Measurements from ENCODE around the gene MRPL42. TPM values are rescaled to one million over a fixed set of nuclear protein-coding genes. Genes with fewer than 3 reads are reported as not detected.
"Not testable (repeated sequence)": the region's sequence is repeated elsewhere in the genome, so short reads cannot be mapped to it uniquely, and the experiment has no call there.

MRPL42 gene
- total RNA-seq, 1 experiment from 2014 or later = 61.0 TPM

DNA sequence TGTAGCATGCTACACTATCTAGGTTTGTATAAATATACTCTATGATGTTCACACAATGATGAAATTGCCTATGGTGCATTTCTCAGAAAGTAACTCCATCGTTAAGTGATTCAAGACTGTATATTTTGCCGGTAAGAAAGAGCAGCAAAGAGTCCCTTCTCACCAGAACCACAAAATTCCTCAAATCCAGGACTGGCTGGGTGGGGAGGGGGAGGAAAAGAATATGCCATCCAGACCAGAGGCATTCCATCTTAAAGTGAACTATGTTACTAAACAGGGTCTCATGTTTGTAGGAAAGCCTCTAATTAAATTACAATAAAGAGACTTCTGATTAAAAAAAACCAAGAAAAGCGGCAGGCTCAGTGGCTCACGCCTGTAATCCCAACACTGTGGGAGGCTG is 37.0 kb upstream of the MRPL42 start:
- H3K27ac ChIP-seq = no peak overlapping the region
- no peak overlapping the region for H3K4me3 ChIP-seq
- BruUV-seq (replicated peaks) = no TSS peak

GRCh38 chr12:93432031-93432430 is 35.3 kb upstream of the MRPL42 start:
- H3K36me3 ChIP-seq (ENCODE audit: low read depth); H3K27ac ChIP-seq; H2AFZ ChIP-seq; H3K9me2 ChIP-seq (ENCODE audit: insufficient read depth); H3F3A ChIP-seq (ENCODE audit: insufficient read depth, low read depth); H3K4me3 ChIP-seq; POLR2A ChIA-PET (ENCODE audit: unreplicated experiment); BruUV-seq (replicated peaks); intact Hi-C loops (cut with micrococcal nuclease; ENCODE audit: unreplicated experiment); H3K27me3 ChIP-seq (ENCODE audit: insufficient read depth, low read depth); H3K4me1 ChIP-seq (replicated peaks; ENCODE audit: insufficient read depth); CTCF ChIA-PET; DNase-seq; H3K4me2 ChIP-seq; H3K9me3 ChIP-seq (ENCODE audit: insufficient read depth, low read depth): not testable (repeated sequence)
- Histone ChIP-seq H4K20me1 (ENCODE audit: insufficient read depth) (peaks cover 90% of the 10 kb centered on the region), H3K79me2 (ENCODE audit: low read depth) (peaks cover 97% of the 10 kb centered on the region)

More for the DNA sequence above, 37.0 kb upstream of the MRPL42 start:
- CTCF ChIA-PET = interaction anchor here (0.6 kb wide), 1 partner anchor 72 kb away, joined by 3 read pairs; no protein-coding TSS in a partner anchor
- no peaks in the 10 kb centered on the region for H3K36me3 ChIP-seq (ENCODE audit: low read depth)
- peaks cover 5% of the 10 kb centered on the region; the same call in 1 of the 2 replicates for H3F3A ChIP-seq (ENCODE audit: insufficient read depth, low read depth)
- H3K4me1 ChIP-seq (replicated peaks; ENCODE audit: insufficient read depth) = no peaks in the 10 kb centered on the region; the same call in 1 of the 2 replicates
- intact Hi-C loops (cut with micrococcal nuclease; ENCODE audit: unreplicated experiment) = no loop called here
- peaks cover 97% of the 10 kb centered on the region for H3K79me2 ChIP-seq (ENCODE audit: low read depth)
- POLR2A ChIA-PET (ENCODE audit: unreplicated experiment) = no interaction called here
- H3K9me3 ChIP-seq (ENCODE audit: insufficient read depth, low read depth) = no peaks in the 10 kb centered on the region
- H3K27me3 ChIP-seq (ENCODE audit: insufficient read depth, low read depth) = no peaks in the 10 kb centered on the region
- TF ChIP-seq EZH2 (IDR thresholded peaks at IDR 0.05; ENCODE audit: low read depth) = no peak
- TF ChIP-seq, protein P1, sequence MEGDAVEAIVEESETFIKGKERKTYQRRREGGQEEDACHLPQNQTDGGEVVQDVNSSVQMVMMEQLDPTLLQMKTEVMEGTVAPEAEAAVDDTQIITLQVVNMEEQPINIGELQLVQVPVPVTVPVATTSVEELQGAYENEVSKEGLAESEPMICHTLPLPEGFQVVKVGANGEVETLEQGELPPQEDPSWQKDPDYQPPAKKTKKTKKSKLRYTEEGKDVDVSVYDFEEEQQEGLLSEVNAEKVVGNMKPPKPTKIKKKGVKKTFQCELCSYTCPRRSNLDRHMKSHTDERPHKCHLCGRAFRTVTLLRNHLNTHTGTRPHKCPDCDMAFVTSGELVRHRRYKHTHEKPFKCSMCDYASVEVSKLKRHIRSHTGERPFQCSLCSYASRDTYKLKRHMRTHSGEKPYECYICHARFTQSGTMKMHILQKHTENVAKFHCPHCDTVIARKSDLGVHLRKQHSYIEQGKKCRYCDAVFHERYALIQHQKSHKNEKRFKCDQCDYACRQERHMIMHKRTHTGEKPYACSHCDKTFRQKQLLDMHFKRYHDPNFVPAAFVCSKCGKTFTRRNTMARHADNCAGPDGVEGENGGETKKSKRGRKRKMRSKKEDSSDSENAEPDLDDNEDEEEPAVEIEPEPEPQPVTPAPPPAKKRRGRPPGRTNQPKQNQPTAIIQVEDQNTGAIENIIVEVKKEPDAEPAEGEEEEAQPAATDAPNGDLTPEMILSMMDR (conservative IDR thresholded peaks at IDR 0.05) = no peak
- DNase-seq = no peak
- no peaks in the 10 kb centered on the region for H3K9me2 ChIP-seq (ENCODE audit: insufficient read depth)
- H4K20me1 ChIP-seq (ENCODE audit: insufficient read depth) = peaks cover 92% of the 10 kb centered on the region
- H2AFZ ChIP-seq = no peak overlapping the region
- H3K4me2 ChIP-seq = no peak overlapping the region

GRCh38 chr12:93434256-93434865 is 33.0 kb upstream of the MRPL42 start:
- Histone ChIP-seq H3K9me3 (ENCODE audit: insufficient read depth, low read depth) (no peaks in the 10 kb centered on the region), H3K27ac (no peak overlapping the region), H3K4me1 (replicated peaks; ENCODE audit: insufficient read depth) (peaks cover 9% of the 10 kb centered on the region), H3K27me3 (ENCODE audit: insufficient read depth, low read depth) (no peaks in the 10 kb centered on the region), H4K20me1 (ENCODE audit: insufficient read depth) (peaks cover 90% of the 10 kb centered on the region), H3K79me2 (ENCODE audit: low read depth) (peaks cover 97% of the 10 kb centered on the region), H2AFZ (no peak overlapping the region), H3K36me3 (ENCODE audit: low read depth) (no peaks in the 10 kb centered on the region), H3K9me2 (ENCODE audit: insufficient read depth) (no peaks in the 10 kb centered on the region), H3K4me2 (no peak overlapping the region), H3F3A (ENCODE audit: insufficient read depth, low read depth) (no peaks in the 10 kb centered on the region), H3K4me3 (no peak overlapping the region)
- ChIA-PET POLR2A (ENCODE audit: unreplicated experiment) (no interaction called here), CTCF (no interaction called here)
- no peak for TF ChIP-seq EZH2 (IDR thresholded peaks at IDR 0.05; ENCODE audit: low read depth)
- TF ChIP-seq, protein P1 (conservative IDR thresholded peaks at IDR 0.05) = no peak
- intact Hi-C loops (cut with micrococcal nuclease; ENCODE audit: unreplicated experiment) = no loop called here
- no TSS peak for BruUV-seq (replicated peaks)
- DNase-seq = no peak

All from PC-9 (cell line).